ENCODE measurements around the gene CFAP210. TPM values are rescaled to one million over a fixed set of nuclear protein-coding genes. Genes with fewer than 3 reads are reported as not detected.

Gene CFAP210
- total RNA-seq, 3 donors from 2014 or later (not counting 1 experiment from before 2014, with no cell fraction given) = 0.27 to 8.4 (median 1.5) TPM

DNA sequence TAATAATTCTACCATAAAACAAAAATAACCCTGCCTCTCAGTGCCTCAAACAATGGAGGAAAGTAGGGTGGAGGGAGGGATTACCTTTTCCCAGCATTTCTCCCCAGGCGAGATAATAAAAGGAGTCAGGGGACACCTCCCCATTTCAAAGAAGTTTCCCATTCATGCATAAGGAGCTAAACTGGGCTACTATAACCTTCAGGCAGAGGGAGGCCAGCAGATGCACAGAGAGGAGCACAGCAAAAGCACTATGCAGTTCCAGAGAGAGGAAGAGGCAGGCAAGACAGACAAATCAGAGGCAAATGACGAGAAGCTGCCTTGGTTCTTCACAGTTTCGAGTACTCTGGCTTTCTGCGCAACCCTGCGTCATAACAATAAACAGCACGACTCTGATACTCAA lies 17.4 kb downstream of the CFAP210 start:
- no peak overlapping the region for H3K4me3 ChIP-seq (ENCODE audit: low read length)
- DNase-seq = no peak
- H3K27me3 Mint-ChIP-seq (ENCODE audit: low read depth in 2 of 2) = peaks cover 15 to 29% of the 10 kb centered on the region in 2 donors
- no peaks in the 10 kb centered on the region for H3K9me3 ChIP-seq (ENCODE audit: control insufficient read depth, insufficient read depth, low read length)
- ATAC-seq = no peak
- intact Hi-C loops (cut with micrococcal nuclease) = no loop called here
- 98% methylated on average over 6 of the region's 6 CpGs for WGBS (ENCODE audit: insufficient coverage)
- no peaks in the 10 kb centered on the region for H3K9me3 Mint-ChIP-seq
- TF ChIP-seq, protein P1, sequence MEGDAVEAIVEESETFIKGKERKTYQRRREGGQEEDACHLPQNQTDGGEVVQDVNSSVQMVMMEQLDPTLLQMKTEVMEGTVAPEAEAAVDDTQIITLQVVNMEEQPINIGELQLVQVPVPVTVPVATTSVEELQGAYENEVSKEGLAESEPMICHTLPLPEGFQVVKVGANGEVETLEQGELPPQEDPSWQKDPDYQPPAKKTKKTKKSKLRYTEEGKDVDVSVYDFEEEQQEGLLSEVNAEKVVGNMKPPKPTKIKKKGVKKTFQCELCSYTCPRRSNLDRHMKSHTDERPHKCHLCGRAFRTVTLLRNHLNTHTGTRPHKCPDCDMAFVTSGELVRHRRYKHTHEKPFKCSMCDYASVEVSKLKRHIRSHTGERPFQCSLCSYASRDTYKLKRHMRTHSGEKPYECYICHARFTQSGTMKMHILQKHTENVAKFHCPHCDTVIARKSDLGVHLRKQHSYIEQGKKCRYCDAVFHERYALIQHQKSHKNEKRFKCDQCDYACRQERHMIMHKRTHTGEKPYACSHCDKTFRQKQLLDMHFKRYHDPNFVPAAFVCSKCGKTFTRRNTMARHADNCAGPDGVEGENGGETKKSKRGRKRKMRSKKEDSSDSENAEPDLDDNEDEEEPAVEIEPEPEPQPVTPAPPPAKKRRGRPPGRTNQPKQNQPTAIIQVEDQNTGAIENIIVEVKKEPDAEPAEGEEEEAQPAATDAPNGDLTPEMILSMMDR (IDR thresholded peaks at IDR 0.05) = no peak
- no peaks in the 10 kb centered on the region for H3K36me3 ChIP-seq (ENCODE audit: control insufficient read depth, insufficient read depth, low read length)
- H3K27me3 ChIP-seq (ENCODE audit: control insufficient read depth, insufficient read depth, low read length) = no peaks in the 10 kb centered on the region
- H3K4me1 Mint-ChIP-seq = no peaks in the 10 kb centered on the region
- no peaks in the 10 kb centered on the region for H3K36me3 Mint-ChIP-seq
- no peak overlapping the region for H3K27ac ChIP-seq (ENCODE audit: low read length)
- no peak overlapping the region for H3K27ac Mint-ChIP-seq
- H3K4me3 Mint-ChIP-seq = no peak overlapping the region
- H3K4me1 ChIP-seq (ENCODE audit: control insufficient read depth, insufficient read depth, low read length) = no peaks in the 10 kb centered on the region

DNA sequence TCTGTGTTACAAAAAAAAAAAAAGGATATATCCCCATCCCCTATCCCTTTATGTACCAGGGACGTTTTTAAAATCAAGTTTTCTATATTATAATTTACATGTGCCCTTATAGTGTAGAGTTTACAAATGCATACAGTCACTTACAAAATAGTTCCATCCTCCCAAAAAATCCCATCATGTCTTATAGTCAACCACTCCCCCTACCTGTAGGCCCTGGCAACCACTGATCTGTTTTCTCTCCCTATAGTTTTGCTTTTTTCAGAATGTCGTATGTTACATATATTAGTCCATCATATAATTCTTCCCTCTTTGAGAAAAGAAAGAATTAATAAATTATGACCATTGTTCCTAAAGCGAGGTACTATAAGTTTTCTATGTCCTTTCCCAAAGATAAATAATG lies 17.8 kb downstream of the CFAP210 start:
- intact Hi-C loops (cut with micrococcal nuclease) = no loop called here
- no peaks in the 10 kb centered on the region for H3K36me3 Mint-ChIP-seq
- WGBS (ENCODE audit: insufficient coverage) = no CpG with 5 or more reads among the region's 3 CpGs

DNA sequence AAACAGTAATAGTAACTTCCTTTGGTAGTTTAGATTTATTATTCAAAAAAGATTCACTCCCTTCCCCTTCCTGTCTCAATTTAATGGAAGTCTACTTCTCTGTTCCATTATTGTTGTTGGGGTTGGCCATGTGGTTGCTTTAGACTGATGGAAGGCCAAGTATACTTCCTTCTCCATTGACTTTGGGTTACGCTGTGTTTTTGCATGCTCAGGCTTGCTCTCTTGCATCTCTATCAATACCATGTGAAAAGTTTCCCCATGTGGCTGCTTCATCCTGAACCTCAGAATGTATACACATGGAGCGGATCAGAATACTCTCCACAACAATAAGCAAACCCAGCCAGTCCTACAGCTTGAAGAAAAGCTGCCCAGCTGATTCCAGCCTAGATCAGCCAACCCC lies 20.3 kb downstream of the CFAP210 start:
- no peak overlapping the region for H3K27ac Mint-ChIP-seq

More for the DNA sequence above, 17.8 kb downstream of the CFAP210 start:
- H3K4me1 ChIP-seq (ENCODE audit: control insufficient read depth, insufficient read depth, low read length) = no peaks in the 10 kb centered on the region
- Mint-ChIP-seq H3K27ac (no peak overlapping the region), H3K27me3 (ENCODE audit: low read depth in 2 of 2) (peaks cover 15 to 29% of the 10 kb centered on the region in 2 donors), H3K4me3 (no peak overlapping the region), H3K4me1 (no peaks in the 10 kb centered on the region), H3K9me3 (no peaks in the 10 kb centered on the region)
- no peak overlapping the region for H3K4me3 ChIP-seq (ENCODE audit: low read length)
- H3K9me3 ChIP-seq (ENCODE audit: control insufficient read depth, insufficient read depth, low read length) = no peaks in the 10 kb centered on the region
- TF ChIP-seq, protein P1 (IDR thresholded peaks at IDR 0.05) = no peak
- ATAC-seq (no peak), DNase-seq (no peak)
- H3K27ac ChIP-seq (ENCODE audit: low read length) = no peak overlapping the region
- no peaks in the 10 kb centered on the region for H3K36me3 ChIP-seq (ENCODE audit: control insufficient read depth, insufficient read depth, low read length)
- no peaks in the 10 kb centered on the region for H3K27me3 ChIP-seq (ENCODE audit: control insufficient read depth, insufficient read depth, low read length)

DNA sequence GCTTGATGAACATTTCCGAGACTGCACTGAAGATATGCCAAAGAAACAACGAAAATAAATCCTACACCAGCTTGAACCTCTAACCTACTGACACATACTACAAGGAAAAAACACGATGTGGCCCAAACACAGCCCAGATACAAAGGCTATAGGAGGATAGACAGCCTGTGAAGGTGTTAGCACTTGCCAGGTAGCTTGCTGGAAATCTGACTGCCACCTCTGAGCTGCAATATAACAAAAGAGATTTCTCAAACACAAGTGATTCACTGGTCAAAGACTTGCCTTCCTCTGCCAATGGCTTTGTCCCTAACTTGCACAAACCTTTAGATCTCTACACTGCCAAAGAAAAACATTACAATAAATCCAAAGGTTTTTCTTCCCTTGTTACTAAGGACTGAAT lies 21.1 kb downstream of the CFAP210 start:
- Histone ChIP-seq H3K9me3 (ENCODE audit: control insufficient read depth, insufficient read depth, low read length) (no peaks in the 10 kb centered on the region), H3K4me3 (ENCODE audit: low read length) (no peak overlapping the region), H3K36me3 (ENCODE audit: control insufficient read depth, insufficient read depth, low read length) (no peaks in the 10 kb centered on the region), H3K4me1 (ENCODE audit: control insufficient read depth, insufficient read depth, low read length) (no peaks in the 10 kb centered on the region), H3K27ac (ENCODE audit: low read length) (no peak overlapping the region), H3K27me3 (ENCODE audit: control insufficient read depth, insufficient read depth, low read length) (no peaks in the 10 kb centered on the region)
- Mint-ChIP-seq H3K27ac (no peak overlapping the region), H3K9me3 (no peaks in the 10 kb centered on the region), H3K4me3 (no peak overlapping the region), H3K36me3 (no peaks in the 10 kb centered on the region), H3K4me1 (no peaks in the 10 kb centered on the region), H3K27me3 (ENCODE audit: low read depth in 2 of 2) (peaks cover 17 to 30% of the 10 kb centered on the region in 2 donors)
- WGBS (ENCODE audit: insufficient coverage) = 100% methylated on average over 2 of the region's 3 CpGs
- intact Hi-C loops (cut with micrococcal nuclease) = no loop called here
- no peak for ATAC-seq
- DNase-seq = no peak
- TF ChIP-seq, protein P1 (IDR thresholded peaks at IDR 0.05) = no peak

More for the DNA sequence above, 20.3 kb downstream of the CFAP210 start:
- no peaks in the 10 kb centered on the region for H3K27me3 ChIP-seq (ENCODE audit: control insufficient read depth, insufficient read depth, low read length)
- no peak for DNase-seq
- Mint-ChIP-seq H3K4me1 (no peaks in the 10 kb centered on the region), H3K27me3 (ENCODE audit: low read depth in 2 of 2) (peaks cover 17 to 30% of the 10 kb centered on the region in 2 donors), H3K9me3 (no peaks in the 10 kb centered on the region), H3K36me3 (no peaks in the 10 kb centered on the region), H3K4me3 (no peak overlapping the region)
- H3K27ac ChIP-seq (ENCODE audit: low read length) = no peak overlapping the region
- intact Hi-C loops (cut with micrococcal nuclease) = no loop called here
- H3K4me3 ChIP-seq (ENCODE audit: low read length) = no peak overlapping the region
- no peaks in the 10 kb centered on the region for H3K4me1 ChIP-seq (ENCODE audit: control insufficient read depth, insufficient read depth, low read length)
- H3K9me3 ChIP-seq (ENCODE audit: control insufficient read depth, insufficient read depth, low read length) = no peaks in the 10 kb centered on the region
- TF ChIP-seq, protein P1 (IDR thresholded peaks at IDR 0.05) = no peak
- 100% methylated on average over 2 of the region's 2 CpGs for WGBS (ENCODE audit: insufficient coverage)
- no peak for ATAC-seq
- H3K36me3 ChIP-seq (ENCODE audit: control insufficient read depth, insufficient read depth, low read length) = no peaks in the 10 kb centered on the region

Data from natural killer cell (primary cell).